ENCODE measurements around the gene GALNT12.

Gene GALNT12, protein sequence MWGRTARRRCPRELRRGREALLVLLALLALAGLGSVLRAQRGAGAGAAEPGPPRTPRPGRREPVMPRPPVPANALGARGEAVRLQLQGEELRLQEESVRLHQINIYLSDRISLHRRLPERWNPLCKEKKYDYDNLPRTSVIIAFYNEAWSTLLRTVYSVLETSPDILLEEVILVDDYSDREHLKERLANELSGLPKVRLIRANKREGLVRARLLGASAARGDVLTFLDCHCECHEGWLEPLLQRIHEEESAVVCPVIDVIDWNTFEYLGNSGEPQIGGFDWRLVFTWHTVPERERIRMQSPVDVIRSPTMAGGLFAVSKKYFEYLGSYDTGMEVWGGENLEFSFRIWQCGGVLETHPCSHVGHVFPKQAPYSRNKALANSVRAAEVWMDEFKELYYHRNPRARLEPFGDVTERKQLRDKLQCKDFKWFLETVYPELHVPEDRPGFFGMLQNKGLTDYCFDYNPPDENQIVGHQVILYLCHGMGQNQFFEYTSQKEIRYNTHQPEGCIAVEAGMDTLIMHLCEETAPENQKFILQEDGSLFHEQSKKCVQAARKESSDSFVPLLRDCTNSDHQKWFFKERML

DNA sequence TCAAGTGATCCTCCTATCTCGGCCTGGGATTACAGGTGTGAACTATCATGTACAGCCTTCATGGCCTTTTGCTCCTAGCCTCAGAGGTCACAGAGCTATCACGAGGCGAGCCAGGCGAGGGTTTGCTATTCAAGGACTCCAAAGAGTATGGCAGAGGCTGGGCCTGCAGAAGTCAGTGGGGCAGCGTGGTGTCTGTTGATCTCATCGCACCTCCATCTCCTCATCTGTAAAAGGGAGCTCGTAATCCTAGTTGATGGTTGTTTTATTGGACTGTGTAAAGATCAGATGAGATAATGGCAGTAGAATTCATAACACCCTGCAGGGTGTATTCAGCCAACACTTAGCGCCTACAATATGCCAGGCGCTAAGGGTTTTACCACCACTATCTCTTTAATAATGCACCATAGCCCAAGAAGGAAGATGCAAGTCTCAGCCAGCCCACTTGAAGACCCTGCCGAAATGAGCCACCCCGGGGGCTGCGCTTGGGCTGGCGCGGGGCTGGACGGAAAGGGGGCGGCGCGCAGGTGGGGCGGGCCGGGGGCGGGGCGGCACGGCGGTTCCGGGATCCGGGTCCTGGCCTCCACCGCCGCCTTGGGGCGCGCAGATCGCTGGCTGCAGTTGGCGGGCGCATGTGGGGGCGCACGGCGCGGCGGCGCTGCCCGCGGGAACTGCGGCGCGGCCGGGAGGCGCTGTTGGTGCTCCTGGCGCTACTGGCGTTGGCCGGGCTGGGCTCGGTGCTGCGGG, at the start of gene GALNT12:
TSS of gene GALNT12 (plus strand) at position 601 of the 744 bp plus-strand sequence. CDS start at position 630, 29 bp downstream.
- peak; percentile 35 to 42 for DNase-seq

DNA sequence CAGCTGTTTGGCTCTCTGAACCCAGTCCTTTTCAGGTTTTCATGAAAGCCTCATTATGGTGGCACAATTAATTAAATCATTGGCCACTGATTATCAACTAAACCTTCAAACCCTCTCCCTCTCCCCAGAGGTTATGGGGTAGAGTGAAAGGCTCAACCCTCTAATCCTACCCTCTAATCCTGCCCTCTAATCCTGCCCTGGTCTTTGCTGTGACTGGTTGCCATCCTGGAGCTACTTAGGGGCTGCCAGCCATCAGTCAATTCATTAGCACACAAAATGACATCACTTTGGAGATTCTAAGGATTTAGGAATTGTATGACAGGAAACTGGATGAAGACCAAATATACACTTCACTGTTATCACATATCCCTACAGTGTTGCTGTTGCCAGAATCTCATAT, 47.2 kb upstream of the GALNT12 start:
- no peak for DNase-seq

DNA sequence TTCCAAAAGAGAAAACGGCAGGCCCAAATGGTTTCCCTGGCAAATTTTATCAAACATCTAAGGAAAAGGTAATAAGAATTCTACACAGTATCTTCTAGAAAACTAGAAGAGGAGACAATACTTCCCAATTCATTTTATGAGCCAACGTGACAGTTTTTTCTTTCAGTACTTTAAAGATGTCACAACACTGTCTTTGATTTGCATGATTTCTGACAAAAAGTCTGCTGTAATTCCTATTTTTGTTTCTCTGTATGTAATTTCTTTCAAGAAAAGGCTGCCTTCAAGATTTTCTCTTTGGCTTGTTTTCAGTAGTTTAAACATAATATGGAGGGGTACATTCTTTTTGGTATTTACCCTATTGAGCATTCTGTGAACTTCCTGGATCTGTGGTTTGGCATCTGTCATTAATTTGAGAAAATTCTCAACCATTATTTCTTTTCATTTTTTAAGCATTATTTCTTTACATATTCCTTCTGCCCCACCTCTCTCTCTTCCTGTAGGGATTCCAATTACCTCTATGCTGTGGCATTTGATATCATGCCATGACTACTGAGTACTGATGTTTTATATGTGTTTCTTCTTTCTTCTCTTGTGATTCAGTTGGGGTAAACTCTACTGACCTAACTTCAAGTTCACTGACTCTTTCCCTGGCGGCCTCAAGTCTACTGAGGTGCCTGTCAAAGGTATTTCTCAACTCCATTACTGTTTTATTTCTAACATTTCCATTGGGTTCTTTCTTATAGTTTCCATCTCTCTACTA, 43.3 kb upstream of the GALNT12 start:
- no peak for DNase-seq

DNA sequence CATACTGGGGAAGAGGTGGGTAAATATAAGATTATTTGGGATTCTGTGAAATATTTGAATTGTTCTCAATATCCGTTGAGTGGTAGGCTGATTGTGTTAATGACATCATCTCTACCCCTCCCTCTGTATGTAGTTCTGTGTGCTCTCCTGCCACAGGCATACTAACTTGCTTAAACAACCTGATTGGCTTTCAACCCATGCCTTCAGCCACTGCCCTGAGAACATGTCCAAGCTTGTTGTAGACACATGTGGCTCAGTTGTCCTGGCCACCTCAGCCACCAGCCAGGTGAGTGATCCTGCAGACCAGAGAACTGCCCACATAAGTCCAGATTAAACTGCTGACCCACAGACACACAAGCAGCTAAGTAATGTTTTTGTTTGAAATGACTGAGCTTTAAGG, 42.2 kb upstream of the GALNT12 start:
- DNase-seq = no peak

DNA sequence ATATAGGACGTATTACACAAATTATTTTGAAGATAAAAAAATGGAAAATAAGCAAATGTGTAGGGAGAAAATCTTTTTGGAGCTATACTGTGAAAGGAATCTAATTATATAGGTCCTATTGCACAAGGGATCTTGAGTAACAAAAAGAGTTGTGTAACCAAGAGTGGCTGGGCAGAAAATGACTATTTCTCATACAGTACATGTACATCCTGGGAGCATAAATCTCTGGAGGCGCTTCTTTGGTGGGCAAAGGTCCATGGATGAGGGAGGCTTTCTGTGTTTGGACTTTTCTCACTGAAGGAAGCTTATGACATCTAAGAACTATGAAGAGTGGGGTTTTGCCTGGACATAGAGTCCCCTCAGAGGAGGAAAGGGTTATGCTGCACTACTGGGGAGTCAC, 40.9 kb upstream of the GALNT12 start:
- DNase-seq = no peak

DNA sequence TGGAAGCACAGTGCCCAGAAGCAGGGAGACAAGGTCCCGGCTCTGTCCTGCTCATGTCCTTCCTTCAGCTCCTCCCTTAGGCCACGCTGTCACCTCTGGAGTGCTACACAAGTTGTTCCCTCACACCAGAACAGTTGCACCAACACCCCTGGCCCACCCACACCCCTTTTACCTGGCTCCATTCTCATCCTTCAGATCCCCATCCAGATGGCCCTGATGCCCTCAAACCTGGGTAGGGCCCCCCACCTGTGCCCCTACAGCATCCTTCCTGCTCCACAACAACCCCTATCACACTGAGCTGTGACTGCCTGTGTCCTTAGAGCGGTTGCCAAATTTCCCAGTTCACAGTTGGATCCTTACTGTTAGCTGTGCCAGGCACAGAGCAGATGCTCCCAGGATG, 40.3 kb upstream of the GALNT12 start:
- DNase-seq = no peak

DNA sequence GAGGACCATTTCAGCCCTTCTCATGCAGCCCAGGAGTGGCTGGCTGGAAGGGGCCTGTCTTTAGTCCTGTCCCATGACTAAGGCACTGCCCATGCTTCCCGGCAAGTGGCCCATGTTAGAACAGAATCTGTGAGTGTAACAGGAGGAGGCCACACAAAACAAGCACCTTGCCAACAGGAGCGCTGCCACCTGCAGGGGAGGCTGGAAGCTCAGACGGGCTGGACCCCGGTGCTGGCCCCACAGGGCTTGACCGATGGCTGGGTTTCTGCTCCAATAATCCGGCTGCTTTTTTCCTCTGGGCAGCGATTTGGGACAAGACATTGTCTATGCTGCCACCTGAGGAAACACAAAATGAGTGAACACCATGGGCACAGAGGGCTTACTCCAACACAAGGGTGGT, 39.6 kb upstream of the GALNT12 start:
- DNase-seq = no peak

DNA sequence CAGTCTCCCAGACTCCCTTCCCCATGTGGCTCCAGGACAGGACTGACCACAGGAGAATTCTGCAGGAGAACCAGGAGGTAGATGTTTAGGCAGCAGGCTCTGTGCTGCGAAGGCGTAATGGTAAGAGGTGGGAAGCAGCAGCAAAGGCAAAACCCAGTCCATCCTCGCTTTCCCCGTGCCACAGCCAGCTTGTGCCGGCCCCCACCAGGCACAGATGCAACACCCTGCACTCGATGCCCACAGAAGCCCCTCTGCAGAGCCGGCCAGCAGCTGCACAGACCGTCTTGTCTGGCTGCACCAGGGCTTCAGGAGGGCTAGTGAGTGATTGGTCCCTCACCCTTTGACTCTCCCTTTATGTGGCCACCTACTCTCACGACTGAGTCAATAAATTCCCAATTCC, 39.1 kb upstream of the GALNT12 start:
- no peak for DNase-seq

DNA sequence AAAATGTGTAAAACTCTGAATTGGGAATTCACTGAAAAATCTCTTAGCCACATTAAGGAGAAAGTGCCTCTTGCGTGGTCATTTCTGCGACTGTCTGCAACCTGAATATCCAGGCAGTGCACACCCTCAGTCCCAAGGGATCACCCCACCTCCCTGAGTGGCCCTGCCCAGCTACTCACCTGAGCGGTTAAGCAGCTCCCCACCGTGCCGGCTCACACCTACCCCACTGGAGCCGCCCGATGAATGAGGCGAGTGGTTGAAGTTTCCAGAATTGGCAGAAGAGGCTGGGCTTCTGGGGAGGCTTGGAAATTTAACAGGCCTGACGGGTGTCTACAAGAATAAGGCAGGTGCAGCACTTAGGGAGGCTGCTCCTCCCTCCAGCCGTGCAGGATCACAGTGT, 36.8 kb upstream of the GALNT12 start:
- no peak for DNase-seq

DNA sequence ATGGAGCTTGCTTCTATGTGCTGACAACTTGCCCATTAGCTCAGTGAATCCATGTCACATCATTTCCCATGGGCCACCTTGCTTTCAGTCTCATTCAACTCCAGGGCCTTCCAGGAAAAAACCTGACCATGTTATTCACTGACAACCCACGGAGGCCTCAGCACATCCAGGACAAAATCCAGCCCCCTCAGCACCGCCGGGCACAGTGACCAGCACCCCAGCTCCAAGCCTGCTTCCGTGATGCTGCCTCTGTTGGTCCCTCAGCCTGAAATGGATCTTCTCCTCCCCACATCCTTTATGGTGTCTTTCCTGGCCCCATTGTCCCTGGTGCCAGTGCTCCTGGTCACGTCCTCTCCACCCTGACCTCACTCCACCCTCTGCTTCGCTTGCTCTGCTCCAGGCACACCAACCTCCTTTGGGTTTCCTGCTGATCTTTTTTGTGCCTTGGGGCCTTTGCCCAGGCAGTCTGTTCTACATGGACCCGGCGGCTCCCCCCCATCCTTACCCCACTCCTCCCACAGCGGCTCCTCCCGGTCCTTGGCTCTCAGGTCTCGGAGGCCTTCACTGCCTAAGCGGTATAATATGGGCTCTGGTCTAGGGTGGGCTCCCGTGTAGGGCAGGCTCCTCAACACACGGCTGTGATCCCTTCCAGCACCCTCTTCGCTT, 36.1 kb upstream of the GALNT12 start:
- DNase-seq = no peak

DNA sequence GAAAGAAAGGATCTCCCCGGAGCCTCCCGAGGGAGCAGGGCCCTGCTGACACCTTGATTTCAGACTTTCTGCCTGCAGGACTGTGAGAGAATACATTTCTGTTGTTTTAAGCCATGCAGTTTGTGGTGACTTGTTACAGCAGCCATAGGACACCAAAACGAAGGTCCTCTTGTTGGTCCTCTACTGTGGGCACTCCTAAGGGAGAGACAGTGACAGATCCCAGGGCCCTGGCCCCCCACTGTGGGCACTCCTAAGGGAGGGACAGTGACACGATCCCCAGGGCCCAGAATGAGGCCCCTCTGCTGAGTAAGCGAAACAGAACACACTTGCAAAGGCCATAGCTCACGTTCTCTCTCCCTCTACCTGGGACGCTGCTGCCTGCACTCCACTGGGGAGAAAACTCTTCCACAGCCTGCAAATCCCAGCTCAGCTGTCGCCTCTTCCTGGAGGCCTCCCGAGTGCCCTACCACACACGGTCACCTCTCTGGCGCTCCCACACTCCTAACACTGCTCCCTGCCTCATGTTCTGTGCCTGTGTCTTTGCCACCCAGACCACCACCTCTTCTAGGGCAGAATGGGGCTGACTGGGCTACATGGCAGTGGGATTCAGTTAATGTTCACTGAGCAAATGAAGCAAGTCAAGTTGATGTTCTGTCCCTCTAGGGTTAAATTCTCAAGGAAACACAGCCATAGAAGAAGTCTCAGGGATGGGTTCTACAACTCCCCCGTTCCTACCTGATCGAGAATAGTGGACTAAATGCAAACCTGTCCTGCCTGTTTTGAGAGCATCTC, 34.9 kb upstream of the GALNT12 start:
- no peak for DNase-seq

DNA sequence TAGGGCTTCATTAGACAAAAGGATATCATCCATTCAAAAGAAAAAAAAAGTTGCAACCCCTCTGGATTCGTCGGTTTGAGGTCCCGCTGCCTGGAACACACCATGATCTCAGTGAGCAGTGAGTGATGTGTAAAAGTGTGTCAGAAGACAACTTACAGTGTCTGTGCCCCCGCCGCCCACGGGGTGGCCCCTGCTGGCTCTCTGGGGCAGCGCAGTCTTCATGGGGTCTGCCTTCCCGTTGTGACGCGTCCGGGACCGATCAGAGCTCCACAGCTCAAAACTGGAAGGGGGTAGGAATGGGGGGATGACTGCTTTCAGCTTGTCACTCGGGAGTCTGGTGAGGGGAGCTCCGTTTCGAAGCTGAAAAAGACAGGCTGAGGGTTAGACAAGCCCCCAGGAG, 33.7 kb upstream of the GALNT12 start:
- DNase-seq = no peak

DNA sequence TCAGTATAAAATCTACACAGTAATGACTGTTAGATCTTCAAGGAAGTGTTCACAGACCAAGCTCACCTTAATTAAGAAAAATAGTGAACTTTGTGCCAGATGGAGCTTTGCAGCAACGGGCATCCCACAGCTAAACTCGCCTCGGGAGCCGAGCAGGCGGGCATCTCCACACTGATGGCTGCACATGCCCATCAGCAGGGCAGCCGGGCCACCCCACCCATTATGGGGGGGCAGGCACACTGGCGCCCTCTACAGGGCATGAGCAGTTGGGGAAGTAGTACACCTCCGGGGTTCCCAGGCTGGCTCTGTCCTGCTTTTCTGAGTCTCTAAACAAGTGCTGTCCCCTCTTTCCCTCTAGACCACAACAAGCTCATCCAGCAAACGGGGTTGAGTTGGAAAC, 32.7 kb upstream of the GALNT12 start:
- peak in 1 of 2 donors; percentile 36 for DNase-seq

DNA sequence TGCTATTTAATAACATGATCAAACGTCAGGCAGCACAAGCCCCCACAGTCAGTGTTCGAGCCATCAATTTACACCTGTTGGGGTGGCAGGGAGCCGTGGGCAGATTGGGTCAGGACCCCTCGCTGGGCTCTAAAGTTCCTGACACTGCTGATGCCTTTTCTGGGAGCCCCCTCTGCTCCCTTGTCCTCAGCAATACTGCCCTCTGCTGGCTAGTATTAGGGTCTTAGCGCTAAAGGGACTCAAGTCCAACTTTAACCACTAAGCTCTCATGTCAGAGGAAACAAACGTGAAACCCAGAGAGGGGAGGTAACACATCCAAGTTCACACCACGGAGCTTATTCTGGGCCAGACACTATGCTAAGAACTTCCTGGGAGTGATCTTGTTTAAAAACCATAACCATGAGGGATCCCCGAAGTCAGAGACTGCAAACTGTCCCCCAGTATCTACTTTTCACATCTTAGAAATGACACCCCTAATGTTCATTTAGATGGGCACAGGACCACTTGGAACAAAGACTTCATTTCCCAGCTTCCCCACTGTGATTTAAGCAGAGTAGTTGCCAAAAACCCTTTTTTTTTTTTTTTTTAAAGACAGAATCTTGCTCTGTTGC, 31.5 kb upstream of the GALNT12 start:
- DNase-seq = peak in 1 of 2 donors; percentile 23

DNA sequence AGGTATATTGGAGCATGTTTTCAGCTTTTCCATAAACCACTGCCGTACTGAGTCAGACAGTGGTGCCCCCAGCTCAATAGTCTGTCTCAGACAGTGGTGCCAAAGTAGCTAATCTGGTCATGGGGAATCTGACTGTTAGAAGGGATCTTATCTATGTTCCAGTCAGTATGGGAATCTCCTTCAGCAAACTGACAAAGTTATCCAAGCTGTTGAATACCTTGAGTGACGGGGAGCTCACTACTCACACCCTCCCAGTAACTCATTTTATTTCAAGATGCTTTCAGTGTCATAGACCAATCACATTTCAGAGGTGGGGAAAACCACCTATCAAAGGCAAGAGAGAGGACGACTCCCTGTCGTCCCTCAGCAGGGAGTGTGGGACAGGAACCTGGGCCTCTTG, 29.9 kb upstream of the GALNT12 start:
- no peak for DNase-seq

DNA sequence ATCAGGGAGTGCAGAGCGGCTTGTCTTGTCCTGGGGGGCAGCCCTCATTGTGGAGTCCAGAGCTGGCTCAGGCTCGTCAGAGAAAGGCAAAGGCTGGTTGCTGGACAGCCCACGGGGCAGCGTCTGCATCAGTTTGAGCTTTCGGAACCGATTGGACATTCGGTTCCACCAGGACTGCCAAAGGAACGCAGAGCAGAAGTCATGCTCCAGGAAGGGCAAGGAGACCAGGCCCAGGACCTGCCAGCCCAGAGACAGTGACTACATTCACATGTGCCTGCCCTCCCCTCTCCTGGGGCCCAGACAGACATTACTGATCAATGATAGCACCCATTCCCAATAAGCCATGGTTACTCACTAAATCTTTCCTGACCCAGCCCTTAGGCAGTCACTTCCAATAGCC, 29.2 kb upstream of the GALNT12 start:
- no peak for DNase-seq

DNA sequence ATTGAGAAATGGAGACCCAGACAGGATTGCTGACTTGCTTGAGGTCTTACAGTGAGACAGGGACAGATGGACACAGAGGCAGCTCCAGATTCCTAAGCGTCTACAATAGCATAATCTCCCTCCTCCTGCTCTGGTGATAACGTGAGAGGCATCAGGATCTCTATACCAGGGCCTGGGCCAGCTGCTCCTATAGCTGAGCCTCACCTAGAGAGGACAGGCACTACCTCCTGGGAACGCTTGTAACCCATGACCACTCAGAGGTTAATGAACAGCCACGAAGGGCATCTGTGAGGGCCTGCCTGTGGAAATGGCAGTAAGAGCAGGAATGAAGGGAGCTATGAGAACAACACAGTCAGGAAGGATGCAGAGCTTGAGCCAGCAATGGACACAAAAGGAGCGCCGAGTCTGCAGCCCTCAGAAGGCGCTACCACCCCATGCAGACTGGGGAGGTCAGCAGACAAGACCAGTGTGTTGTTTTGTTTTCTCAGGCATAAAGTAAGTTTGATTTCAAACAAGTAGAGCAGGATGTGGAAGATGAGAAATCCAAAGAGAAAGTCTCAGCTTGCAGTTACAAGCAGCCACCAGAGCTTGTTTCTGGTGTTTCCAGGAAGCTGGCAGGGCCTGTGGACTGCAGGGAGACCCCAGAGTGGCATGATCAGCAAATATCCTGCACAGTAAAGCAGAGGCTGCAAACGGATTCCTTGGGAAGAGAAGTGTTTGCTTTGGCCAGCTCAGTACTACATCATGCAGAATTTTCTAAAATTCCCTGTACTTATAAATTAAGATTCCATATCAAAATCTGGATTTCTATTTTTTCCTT, 28.5 kb upstream of the GALNT12 start:
- no peak for DNase-seq

DNA sequence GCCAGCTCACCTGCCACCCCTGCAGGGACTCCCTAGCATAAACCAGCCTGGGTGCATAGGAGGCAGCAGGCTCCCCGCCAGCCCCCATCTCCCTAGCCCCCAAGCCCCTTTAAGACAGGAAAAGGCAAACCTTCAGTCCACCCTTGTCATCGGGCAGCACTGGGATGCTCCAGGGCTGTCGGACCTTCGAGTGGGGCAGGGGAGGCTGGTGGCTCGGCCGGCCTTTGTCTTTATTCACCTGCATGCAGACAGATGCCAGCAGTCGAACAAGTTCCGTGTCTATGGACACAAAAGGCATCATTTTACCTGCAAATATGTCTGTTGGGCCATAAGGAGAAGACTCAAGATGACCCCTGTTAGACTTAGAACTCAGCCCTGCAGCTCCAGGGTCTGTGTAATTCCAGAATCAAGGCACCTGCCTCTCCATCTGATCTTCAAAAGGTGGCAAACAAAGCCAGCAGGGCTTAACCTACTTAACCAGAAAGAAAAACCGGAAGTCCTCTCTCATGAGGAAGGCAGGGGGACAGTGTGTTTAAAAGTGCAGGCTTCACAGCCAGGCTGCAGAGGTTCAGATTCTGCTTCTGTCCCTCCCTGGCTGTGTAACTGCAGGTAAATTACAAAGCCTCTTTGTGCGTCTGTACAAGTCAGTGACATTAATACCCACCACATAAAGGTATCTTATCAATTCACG, 27.3 kb upstream of the GALNT12 start:
- DNase-seq = no peak

DNA sequence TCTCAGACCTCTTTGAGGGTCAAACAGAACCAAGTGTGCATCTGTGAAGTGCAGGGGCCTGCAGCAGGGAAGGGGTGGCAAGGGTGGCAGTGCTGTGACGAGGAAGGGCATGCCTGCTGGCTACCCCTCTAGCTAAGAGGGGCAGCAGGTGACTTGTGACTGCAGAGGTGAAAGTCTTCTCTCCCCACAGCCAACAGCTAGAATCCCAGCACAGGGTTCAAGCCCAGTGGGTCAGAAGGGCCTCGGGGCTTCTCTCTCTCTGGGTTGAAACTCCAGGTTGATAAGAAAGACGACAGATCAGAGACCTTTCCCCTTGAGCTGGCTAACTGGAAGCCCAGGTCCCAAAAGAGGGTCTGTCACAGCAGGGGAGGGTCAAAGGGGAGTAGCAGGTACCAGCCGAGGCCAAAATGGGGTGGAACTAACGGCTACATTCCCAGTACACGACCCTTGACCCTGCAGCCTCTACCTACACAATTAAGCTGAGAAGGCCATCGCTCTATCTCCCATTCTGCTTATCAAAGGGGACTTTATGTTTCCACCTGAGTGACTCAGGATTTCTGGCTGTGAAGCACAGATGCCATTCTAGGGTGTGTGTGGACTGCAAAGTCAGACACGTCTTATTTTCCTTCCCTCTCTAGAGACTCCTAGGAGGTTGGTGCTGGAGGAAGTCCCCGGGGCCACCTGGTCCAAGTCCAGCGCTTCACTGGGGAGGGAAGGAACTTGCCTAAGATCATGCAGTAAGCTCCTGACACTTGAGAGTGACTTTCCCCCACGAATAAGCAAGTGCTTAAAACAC, 25.7 kb upstream of the GALNT12 start:
- DNase-seq = no peak

Data from stimulated activated CD4-positive, alpha-beta T cell treated with anti-CD3 and anti-CD28 coated beads, Interleukin-2, amount 100 ng/mL, for 48 hours (primary cell).